HepG2 (cell line): ENCODE results near the gene ZNF644.

ENCODE experiments used
- BHLHE40 ChIP-seq: IDR thresholded peaks from 2 replicates; pipeline ENCODE4 v1.6.1; 2011; ENCODE audit warnings: low read length, improper control_type of control experiment
- POLR2A ChIP-seq, 2 experiments: IDR thresholded peaks; 2 replicates each; pipeline ENCODE4 v1.6.1; 2011; ENCODE audit warnings: low read depth in 2 of 2, low read length in 2 of 2, mild to moderate bottlenecking in 1 of 2, moderate library complexity in 1 of 2; ENCODE audit not compliant: insufficient read depth in 1 of 2
- SNAI1 ChIP-seq: sonication (generic); formaldehyde crosslinking; IDR thresholded peaks from 2 replicates; pipeline ENCODE4 v1.5.0; 2020; ENCODE audit warnings: mild to moderate bottlenecking, missing genetic modification reagents, borderline replicate concordance
- TCF7 ChIP-seq: sonication (generic); IDR thresholded peaks from 2 replicates; pipeline ENCODE4 v1.6.1; 2016; ENCODE audit warnings: antibody characterized with exemption, low read depth

DNA sequence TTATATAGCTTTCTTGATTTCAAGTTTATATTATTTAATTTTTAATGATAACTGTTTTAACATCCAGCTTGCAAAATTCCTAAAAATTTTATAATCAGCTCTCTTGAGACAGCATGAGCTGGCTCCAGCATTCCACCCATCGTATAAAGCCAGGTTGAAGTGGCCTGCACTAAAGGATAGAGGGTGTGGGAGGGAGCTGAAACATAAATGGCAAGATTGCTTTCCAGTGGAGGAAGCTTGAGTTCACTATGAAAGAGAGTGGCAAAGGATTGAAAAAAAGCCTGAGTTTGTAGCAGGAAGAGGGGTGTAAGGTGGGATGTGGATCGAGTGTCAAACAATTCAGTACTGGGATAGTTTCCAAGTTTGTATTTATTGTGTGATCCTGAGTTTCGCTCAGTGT lies 48.5 kb upstream of the ZNF644 start:
- TF ChIP-seq TCF7 (no peak), BHLHE40 (no peak), SNAI1 (CRISPR knock-in tag) (no peak), POLR2A (IDR thresholded peaks at IDR 0.05; ENCODE audit: insufficient read depth in 1 of 2, low read depth in 2 of 2, low read length in 2 of 2) (no peak)
